K562 (cell line): ENCODE data around the gene ERCC2. TPM values are rescaled to one million over a fixed set of nuclear protein-coding genes. Genes with fewer than 3 reads are reported as not detected.

Source experiments
- CHD4 ChIP-seq: fragments of 200-600 bp; sonication (generic); IDR thresholded peaks from 3 replicates; pipeline ENCODE4 v1.6.1; 2012; ENCODE audit warnings: low read depth, mild to moderate bottlenecking, mixed read lengths, low read length, inconsistent platforms; ENCODE audit not compliant: insufficient read depth, insufficient replicate concordance, poor library complexity, severe bottlenecking
- CXXC5 ChIP-seq: fragments of 250-450 bp; sonication (Bioruptor Pico); IDR thresholded peaks from 2 replicates; pipeline ENCODE4 v1.8.0; 2022; ENCODE audit warnings: inconsistent platforms, mild to moderate bottlenecking, moderate library complexity
- KDM1A ChIP-seq, 2 experiments: fragments of 450-650 bp; IDR thresholded peaks; 2 replicates each; pipeline ENCODE4 v1.6.1; 2016; ENCODE audit warnings: mild to moderate bottlenecking in 2 of 2
- MAFF ChIP-seq: IDR thresholded peaks from 2 replicates; pipeline ENCODE4 v1.6.1; 2012; ENCODE audit warnings: low read length, improper control_type of control experiment
- NR2C2 ChIP-seq, 2 experiments: fragments of 200-800 bp in 1 of 2; sonication (Bioruptor generic) in 1 of 2; sonication (generic) in 1 of 2; formaldehyde crosslinking in 1 of 2; IDR thresholded peaks; 2 replicates each; pipeline versions ENCODE4 v1.6.1 to v1.8.0; 2016 to 2022; ENCODE audit warnings: mild to moderate bottlenecking in 1 of 2, missing compliant biosample characterization in 1 of 2, missing genetic modification characterization in 1 of 2, missing genetic modification reagents in 1 of 2
- POLR3G ChIP-seq: IDR thresholded peaks from 2 replicates; pipeline ENCODE4 v1.6.1; 2011; ENCODE audit not compliant: insufficient read length, insufficient replicate concordance; ENCODE audit errors: extremely low read depth
- RCOR1 ChIP-seq, 2 experiments: IDR thresholded peaks; 2 replicates each; pipeline ENCODE4 v1.6.1; 2012; ENCODE audit warnings: low read depth in 2 of 2, low read length in 2 of 2, borderline replicate concordance in 1 of 2, improper control_type of control experiment in 1 of 2
- ZC3H4 ChIP-seq: sonication (generic); formaldehyde crosslinking; IDR thresholded peaks from 2 replicates; pipeline ENCODE4 v1.9.0; 2021; ENCODE audit warnings: missing genetic modification reagents, borderline replicate concordance
- ZKSCAN1 ChIP-seq: fragments of 150-350 bp; IDR thresholded peaks from 2 replicates; pipeline ENCODE4 v1.6.1; 2016; ENCODE audit warnings: low read depth, low read length
- ZNF316 ChIP-seq: fragments of 450-650 bp; IDR thresholded peaks from 2 replicates; pipeline ENCODE4 v1.6.1; 2016
- ZNF507 ChIP-seq: conservative IDR thresholded peaks from 2 replicates; pipeline ENCODE4 v1.6.1; 2017; ENCODE audit warnings: missing genetic modification characterization, missing compliant biosample characterization
- polyA plus RNA-seq, 8 experiments: library from polyadenylated mRNA; depleted of rRNA in 4 of 8; stranded (reverse) in 5 of 8; unstranded in 3 of 8; fragments of >200 nt; fragmentation: Nextera tagmentation in 2 of 8; fragmentation: Illumina TruSeq in 1 of 8; extraction: Ambion mirVana in 2 of 8; extraction: Trizol in 1 of 8; gene quantifications; 2 replicates each; pipeline versions ENCODE4 v1.2.1 to v1.2.3, GENCODE V29; 2011 to 2014; ENCODE audit warnings: inconsistent platforms in 1 of 8, missing spikeins in 1 of 8
- total RNA-seq, 7 experiments: library from RNA; depleted of rRNA in 6 of 7; stranded (reverse); fragments of >200 nt in 6 of 7; fragmentation: Illumina TruSeq in 2 of 7; extraction: Trizol in 2 of 7; gene quantifications; 2 replicates each; pipeline versions ENCODE4 v1.2.1 to v1.2.3, GENCODE V29; 2011 to 2021; ENCODE audit warnings: low replicate concordance in 1 of 7
- TF ChIP-seq, protein P1 (sequence below): sonication (generic); formaldehyde crosslinking; IDR thresholded peaks from 2 replicates; pipeline ENCODE4 v1.8.1; 2023; ENCODE audit warnings: mild to moderate bottlenecking, missing genetic modification reagents
- TF ChIP-seq, protein P2 (sequence below): fragments of 250-450 bp; sonication (Bioruptor Pico); IDR thresholded peaks from 2 replicates; pipeline ENCODE4 v1.4.0; 2020; ENCODE audit warnings: mild to moderate bottlenecking
- TF ChIP-seq, protein P3 (sequence below), 2 experiments: fragments of 450-650 bp; IDR thresholded peaks; 2 replicates each; pipeline ENCODE4 v1.6.1; 2016; ENCODE audit warnings: mild to moderate bottlenecking in 2 of 2, borderline replicate concordance in 1 of 2, low read depth in 1 of 2, moderate library complexity in 1 of 2

Gene ERCC2
- total and polyA plus RNA-seq, 9 of the 15 experiments (the other 6 are each of a cell fraction or from before 2014, with no cell fraction given): 2.2 to 55.9 (median 23.4) TPM

DNA sequence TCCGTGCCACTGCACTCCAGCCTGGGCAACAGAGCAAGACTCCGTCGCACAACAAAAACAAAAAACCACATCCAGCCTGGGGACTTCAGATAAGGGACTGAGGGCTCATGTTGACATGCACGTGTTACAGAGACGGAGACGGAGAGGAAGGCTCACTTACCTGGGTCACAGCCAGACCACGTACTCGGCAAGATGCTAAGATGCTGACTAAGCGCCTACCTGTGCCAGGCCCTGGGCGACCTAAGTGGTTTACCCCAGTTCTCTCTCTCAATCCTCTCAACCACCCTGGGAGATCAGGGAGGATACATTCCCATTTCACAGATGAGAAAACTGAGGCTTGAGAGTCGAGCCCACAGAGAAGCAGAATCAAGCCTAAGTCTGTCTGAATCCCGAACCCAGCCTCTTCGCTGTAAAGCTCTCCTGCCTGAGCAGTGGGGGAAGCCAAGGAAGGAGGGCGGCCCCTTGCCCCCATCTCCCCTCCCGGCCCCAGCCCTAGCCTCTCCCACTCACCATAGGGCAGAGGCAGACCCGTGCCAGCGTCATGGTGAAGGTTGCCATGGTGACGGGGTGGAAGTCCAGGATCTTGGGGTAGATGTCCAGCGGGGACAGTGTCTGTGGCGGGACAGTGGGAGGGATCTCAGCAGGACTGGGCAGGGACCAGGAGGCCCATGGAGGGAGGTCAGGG is 13.5 kb downstream of the ERCC2 start (continued):
- TF ChIP-seq, protein P1, sequence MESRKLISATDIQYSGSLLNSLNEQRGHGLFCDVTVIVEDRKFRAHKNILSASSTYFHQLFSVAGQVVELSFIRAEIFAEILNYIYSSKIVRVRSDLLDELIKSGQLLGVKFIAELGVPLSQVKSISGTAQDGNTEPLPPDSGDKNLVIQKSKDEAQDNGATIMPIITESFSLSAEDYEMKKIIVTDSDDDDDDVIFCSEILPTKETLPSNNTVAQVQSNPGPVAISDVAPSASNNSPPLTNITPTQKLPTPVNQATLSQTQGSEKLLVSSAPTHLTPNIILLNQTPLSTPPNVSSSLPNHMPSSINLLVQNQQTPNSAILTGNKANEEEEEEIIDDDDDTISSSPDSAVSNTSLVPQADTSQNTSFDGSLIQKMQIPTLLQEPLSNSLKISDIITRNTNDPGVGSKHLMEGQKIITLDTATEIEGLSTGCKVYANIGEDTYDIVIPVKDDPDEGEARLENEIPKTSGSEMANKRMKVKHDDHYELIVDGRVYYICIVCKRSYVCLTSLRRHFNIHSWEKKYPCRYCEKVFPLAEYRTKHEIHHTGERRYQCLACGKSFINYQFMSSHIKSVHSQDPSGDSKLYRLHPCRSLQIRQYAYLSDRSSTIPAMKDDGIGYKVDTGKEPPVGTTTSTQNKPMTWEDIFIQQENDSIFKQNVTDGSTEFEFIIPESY (CRISPR knock-in tag): peak; percentile 32; the same call in 1 of the 2 replicates
- TF ChIP-seq CXXC5: peak; percentile 27; the same call in 1 of the 2 replicates
- TF ChIP-seq RCOR1 (IDR thresholded peaks at IDR 0.05; ENCODE audit: borderline replicate concordance in 1 of 2, low read depth in 2 of 2, low read length in 2 of 2): peak in 1 of 2 experiments; percentile 70; a peak in 3 of 4 replicates
- TF ChIP-seq, protein P2, sequence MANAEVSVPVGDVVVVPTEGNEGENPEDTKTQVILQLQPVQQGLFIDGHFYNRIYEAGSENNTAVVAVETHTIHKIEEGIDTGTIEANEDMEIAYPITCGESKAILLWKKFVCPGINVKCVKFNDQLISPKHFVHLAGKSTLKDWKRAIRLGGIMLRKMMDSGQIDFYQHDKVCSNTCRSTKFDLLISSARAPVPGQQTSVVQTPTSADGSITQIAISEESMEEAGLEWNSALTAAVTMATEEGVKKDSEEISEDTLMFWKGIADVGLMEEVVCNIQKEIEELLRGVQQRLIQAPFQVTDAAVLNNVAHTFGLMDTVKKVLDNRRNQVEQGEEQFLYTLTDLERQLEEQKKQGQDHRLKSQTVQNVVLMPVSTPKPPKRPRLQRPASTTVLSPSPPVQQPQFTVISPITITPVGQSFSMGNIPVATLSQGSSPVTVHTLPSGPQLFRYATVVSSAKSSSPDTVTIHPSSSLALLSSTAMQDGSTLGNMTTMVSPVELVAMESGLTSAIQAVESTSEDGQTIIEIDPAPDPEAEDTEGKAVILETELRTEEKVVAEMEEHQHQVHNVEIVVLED: no peak
- peak; percentile 90 for TF ChIP-seq CHD4
- peak; percentile 42 for TF ChIP-seq MAFF
- no peak for TF ChIP-seq NR2C2 (CRISPR knock-in tag; IDR thresholded peaks at IDR 0.05)
- TF ChIP-seq NR2C2 (tag; IDR thresholded peaks at IDR 0.05): no peak
- peak; percentile 79 to 90 for TF ChIP-seq KDM1A (IDR thresholded peaks at IDR 0.05)
- TF ChIP-seq POLR3G: no peak
- TF ChIP-seq ZC3H4: 0 out of 2 replicates have a peak, but pooled peaks have one; percentile 48
- TF ChIP-seq ZKSCAN1: peak; percentile 94
- TF ChIP-seq, protein P3, sequence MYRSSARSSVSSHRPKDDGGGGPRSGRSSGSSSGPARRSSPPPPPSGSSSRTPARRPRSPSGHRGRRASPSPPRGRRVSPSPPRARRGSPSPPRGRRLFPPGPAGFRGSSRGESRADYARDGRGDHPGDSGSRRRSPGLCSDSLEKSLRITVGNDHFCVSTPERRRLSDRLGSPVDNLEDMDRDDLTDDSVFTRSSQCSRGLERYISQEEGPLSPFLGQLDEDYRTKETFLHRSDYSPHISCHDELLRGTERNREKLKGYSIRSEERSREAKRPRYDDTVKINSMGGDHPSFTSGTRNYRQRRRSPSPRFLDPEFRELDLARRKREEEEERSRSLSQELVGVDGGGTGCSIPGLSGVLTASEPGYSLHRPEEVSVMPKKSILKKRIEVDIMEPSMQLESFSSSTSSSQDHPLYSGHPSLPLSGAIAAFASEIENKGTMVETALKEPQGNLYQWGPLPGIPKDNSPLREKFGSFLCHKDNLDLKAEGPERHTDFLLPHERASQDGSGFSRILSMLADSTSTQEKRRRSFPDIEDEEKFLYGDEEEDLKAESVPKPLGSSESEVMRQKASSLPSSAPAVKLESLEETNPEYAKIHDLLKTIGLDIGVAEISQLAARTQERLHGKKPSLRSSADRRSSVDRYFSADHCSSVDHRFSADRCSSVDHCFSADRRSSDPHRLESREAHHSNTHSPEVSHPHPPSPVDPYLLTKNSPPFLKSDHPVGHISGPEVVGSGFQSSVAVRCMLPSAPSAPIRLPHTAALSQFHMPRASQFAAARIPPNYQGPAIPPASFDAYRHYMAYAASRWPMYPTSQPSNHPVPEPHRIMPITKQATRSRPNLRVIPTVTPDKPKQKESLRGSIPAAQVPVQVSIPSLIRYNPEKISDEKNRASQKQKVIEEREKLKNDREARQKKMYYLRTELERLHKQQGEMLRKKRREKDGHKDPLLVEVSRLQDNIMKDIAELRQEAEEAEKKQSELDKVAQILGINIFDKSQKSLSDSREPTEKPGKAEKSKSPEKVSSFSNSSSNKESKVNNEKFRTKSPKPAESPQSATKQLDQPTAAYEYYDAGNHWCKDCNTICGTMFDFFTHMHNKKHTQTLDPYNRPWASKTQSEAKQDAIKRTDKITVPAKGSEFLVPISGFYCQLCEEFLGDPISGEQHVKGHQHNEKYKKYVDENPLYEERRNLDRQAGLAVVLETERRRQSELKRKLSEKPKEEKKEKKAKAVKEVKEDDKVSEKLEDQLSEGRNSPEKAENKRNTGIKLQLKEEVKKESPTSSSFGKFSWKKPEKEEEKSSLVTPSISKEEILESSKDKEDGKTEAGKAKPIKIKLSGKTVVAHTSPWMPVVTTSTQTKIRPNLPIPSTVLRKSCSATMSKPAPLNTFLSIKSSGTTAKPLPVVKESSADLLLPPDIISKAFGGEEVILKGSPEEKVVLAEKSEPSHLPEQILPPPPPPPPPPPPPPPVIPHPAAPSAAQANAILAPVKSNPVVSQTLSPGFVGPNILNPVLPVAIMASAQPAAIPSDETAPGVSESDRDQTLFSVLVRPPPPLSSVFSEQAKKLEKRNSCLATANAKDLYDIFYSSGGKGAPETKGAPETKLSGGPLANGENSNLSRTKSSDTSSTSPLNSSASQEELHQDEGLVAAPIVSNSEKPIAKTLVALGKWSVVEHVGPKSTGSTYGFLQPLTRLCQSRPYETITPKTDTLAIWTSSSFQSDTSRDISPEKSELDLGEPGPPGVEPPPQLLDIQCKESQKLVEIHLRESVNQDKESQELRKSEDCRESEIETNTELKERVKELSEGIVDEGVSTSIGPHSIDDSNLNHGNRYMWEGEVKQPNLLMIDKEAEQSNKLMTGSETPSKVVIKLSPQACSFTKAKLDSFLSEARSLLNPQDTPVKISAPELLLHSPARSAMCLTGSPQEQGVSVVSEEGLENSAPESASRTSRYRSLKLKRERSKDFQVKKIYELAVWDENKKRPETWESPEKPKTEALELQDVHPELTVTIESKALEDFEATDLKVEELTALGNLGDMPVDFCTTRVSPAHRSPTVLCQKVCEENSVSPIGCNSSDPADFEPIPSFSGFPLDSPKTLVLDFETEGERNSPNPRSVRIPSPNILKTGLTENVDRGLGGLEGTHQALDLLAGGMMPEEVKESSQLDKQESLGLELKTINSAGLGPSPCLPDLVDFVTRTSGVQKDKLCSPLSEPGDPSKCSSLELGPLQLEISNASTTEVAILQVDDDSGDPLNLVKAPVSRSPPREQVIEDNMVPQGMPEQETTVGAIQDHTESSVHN (IDR thresholded peaks at IDR 0.05; ENCODE audit: borderline replicate concordance in 1 of 2, low read depth in 1 of 2): no peak
- 0 out of 2 replicates have a peak, but pooled peaks have one; percentile 10 for TF ChIP-seq ZNF507 (tag)
- TF ChIP-seq ZNF316: peak; percentile 73
